Activated CD4-positive, alpha-beta memory T cell treated with anti-CD3 and anti-CD28 coated beads for 36 hours (primary cell): ENCODE results near the gene ZDHHC24. TPM values are rescaled to one million over a fixed set of nuclear protein-coding genes. Genes with fewer than 3 reads are reported as not detected.
A peak's percentile ranks its signal among the peaks of the same experiment; 100 is the strongest.

ENCODE experiments used
- CTCF ChIA-PET: fragments of 350-600 bp; sonication (Branson Sonifier 250); formaldehyde crosslinking; loops from one replicate; lab custom pipeline; 2021; ENCODE audit warnings: antibody characterized with exemption, inconsistent platforms; lab: Charles Lee
- POLR2A ChIA-PET: fragments of 350-600 bp; sonication (Branson Sonifier 250); formaldehyde crosslinking; loops from one replicate; lab custom pipeline; 2021; ENCODE audit warnings: antibody characterized with exemption; lab: Charles Lee
- DNase-seq: peaks from one replicate; pipeline ENCODE4 v3.0.0-alpha.2; 2020
- H3K27ac Mint-ChIP-seq: one replicate; pipeline ENCODE4 v1.8.0; 2021; ENCODE audit warnings: mixed read lengths
- H3K27me3 Mint-ChIP-seq: one replicate; pipeline ENCODE4 v1.8.0; 2021; ENCODE audit warnings: mixed read lengths
- H3K36me3 Mint-ChIP-seq: one replicate; pipeline ENCODE4 v1.8.0; 2021; ENCODE audit warnings: mixed read lengths
- H3K4me1 Mint-ChIP-seq: one replicate; pipeline ENCODE4 v1.8.0; 2021; ENCODE audit warnings: low read depth, mixed read lengths
- H3K4me3 Mint-ChIP-seq: one replicate; pipeline ENCODE4 v1.8.0; 2021; ENCODE audit warnings: mild to moderate bottlenecking, mixed read lengths
- H3K9me3 Mint-ChIP-seq: one replicate; pipeline ENCODE4 v1.8.0; 2021; ENCODE audit warnings: mixed read lengths
- intact Hi-C: fragments of 100-400 bp; cut with micrococcal nuclease; formaldehyde crosslinking; loops from one replicate; pipeline ENCODE4 v1.15.1; 2023
- total RNA-seq, 2 experiments: library from RNA; stranded (reverse); gene quantifications; one replicate each; pipeline ENCODE4 v1.2.3, GENCODE V29; 2021

The ZDHHC24 gene
- total RNA-seq, 2 experiments from 2014 or later = 13.5 to 14.9 TPM

DNA sequence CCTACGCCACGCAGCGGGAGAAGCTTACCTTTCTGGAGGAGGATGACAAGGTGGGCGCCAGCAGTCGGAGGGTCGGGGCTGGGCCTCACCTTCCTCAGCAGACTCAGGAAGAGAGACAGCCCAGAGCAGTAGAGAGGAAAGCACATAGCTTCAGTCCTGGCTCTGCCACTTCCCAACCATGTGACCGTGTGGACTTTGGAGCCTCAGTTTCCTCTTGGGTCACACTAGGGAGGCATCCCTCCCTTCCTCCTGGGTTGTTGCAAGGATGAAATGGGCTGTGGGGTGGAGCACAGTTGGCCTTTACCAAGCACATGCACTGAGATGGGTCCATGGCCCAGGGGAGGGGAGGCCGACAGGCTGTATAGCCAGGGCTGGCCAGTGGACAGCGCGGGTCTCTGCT, 52.7 kb downstream of the ZDHHC24 start:
- CTCF ChIA-PET = interaction anchor here (1.5 kb wide), 1 partner anchor 185 kb away, joined by 3 read pairs; no protein-coding TSS in a partner anchor
- H3K4me3 Mint-ChIP-seq = no peak overlapping the region

DNA sequence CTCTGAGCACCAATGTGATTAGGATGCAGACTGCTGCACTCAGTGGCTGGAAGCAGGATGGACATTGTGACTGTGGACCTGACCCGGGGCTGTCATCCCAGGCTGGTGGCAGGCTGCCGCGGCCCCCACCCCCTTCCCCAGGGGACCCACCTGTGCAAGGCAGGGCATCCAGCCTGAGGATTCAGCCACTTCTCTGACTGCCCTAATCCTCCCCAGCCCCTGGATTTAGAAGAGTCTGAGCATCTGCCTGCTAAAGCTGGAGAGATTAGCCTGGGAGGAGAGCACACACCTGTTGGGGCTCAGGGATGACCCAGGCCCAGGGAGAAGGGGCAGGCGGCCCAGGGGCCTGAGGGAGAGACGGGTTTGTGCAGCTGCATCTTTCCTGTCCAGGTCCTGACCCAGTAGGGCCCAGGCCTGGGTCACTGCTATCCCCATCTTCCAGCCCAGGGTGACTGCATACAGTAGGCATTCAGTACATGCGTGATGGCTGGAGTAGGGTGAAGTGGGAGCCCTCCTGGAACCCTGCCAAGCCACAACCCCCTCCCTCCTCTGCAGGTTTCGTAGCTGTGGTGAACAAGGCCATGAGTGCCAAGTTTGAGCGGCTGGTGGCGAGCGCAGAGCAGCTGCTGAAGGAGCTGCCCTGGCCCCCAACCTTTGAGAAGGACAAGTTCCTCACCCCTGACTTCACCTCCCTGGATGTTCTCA, 53.5 kb downstream of the ZDHHC24 start:
- no peak for DNase-seq
- peaks cover 24% of the 10 kb centered on the region for H3K36me3 Mint-ChIP-seq
- H3K4me1 Mint-ChIP-seq = no peaks in the 10 kb centered on the region
- CTCF ChIA-PET = interaction anchor here (1.0 to 1.5 kb wide), 4 partner anchors 16 to 186 kb away, joined by 3 to 5 read pairs (median 4); no protein-coding TSS in a partner anchor
- no peak overlapping the region for H3K4me3 Mint-ChIP-seq
- intact Hi-C loops = no loop called here
- no peak overlapping the region for H3K27ac Mint-ChIP-seq
- H3K27me3 Mint-ChIP-seq = no peaks in the 10 kb centered on the region
- H3K9me3 Mint-ChIP-seq = no peaks in the 10 kb centered on the region
- POLR2A ChIA-PET = interaction anchor here (1.5 to 1.7 kb wide), 2 partner anchors 18 to 146 kb away, joined by 4 to 5 read pairs; partner anchors contain the start of genes BBS1 and RBM4

More for the DNA sequence above, 52.7 kb downstream of the ZDHHC24 start:
- Mint-ChIP-seq H3K27ac (no peak overlapping the region), H3K4me1 (no peaks in the 10 kb centered on the region), H3K27me3 (no peaks in the 10 kb centered on the region), H3K36me3 (peaks cover 24% of the 10 kb centered on the region), H3K9me3 (no peaks in the 10 kb centered on the region)
- POLR2A ChIA-PET = interaction anchor here (1.7 kb wide), 1 partner anchor 17 kb away, joined by 5 read pairs; the partner anchor contains the start of gene BBS1
- no peak for DNase-seq
- intact Hi-C loops = no loop called here

DNA sequence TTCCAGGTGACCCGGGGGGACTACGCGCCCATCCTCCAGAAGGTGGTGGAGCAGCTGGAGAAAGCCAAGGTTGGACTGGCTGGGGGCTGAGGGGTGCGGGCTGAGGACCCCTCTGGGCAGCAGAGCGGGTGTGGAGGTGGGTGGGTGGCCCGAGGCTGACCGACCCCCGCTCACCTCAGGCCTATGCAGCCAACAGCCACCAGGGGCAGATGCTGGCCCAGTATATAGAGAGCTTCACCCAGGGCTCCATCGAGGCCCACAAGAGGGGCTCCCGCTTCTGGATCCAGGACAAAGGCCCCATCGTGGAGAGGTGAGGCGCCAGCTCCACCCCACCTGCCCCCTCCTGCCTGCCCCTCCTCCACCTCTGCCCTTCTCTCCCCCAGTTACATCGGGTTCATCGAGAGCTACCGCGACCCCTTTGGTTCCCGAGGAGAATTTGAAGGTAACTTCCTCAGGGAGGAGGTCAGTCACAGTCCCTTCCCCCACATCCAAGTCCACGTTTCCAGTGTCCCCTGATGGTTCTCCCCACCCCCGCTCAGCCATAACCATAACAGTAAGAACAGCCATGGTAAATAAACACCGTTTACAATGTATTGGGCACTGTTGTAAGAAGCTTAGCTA, 54.4 kb downstream of the ZDHHC24 start:
- ChIA-PET POLR2A (interaction anchor here (1.5 to 1.7 kb wide), 2 partner anchors 19 to 147 kb away, joined by 4 to 5 read pairs; partner anchors contain the start of genes BBS1 and RBM4), CTCF (interaction anchor here (0.8 to 1.1 kb wide), 4 partner anchors 11 to 116 kb away, joined by 3 to 5 read pairs (median 4); partner anchors contain the start of gene DPP3)
- peaks cover 23% of the 10 kb centered on the region for H3K36me3 Mint-ChIP-seq
- intact Hi-C loops = no loop called here
- H3K4me3 Mint-ChIP-seq = no peak overlapping the region
- no peak overlapping the region for H3K27ac Mint-ChIP-seq
- H3K4me1 Mint-ChIP-seq = no peaks in the 10 kb centered on the region
- H3K27me3 Mint-ChIP-seq = no peaks in the 10 kb centered on the region
- H3K9me3 Mint-ChIP-seq = no peaks in the 10 kb centered on the region
- no peak for DNase-seq

DNA sequence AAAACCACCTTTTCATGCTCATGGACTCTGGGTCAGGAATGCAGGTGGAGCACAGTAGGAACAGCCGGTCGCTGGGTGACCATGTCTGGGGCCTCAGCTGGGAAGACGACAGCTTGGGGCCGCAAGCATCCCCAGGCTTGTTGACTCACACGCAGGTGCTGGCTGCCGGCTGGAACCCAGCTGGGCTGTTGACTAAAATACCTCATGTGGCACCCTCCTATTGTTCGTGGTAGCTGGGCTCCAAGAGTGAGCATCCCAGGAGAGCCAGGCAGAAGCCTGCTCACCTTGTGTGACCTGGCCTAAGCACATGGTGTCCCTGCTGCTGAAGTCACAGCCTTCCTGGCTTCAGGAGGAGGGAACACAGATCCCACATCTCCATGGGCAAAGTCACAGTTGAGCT, 56.2 kb downstream of the ZDHHC24 start:
- DNase-seq = no peak
- intact Hi-C loops = no loop called here
- H3K36me3 Mint-ChIP-seq = peaks cover 19% of the 10 kb centered on the region
- ChIA-PET POLR2A (no interaction called here), CTCF (no interaction called here)
- no peak overlapping the region for H3K27ac Mint-ChIP-seq
- peaks cover 2% of the 10 kb centered on the region for H3K4me1 Mint-ChIP-seq
- H3K4me3 Mint-ChIP-seq = no peak overlapping the region
- no peaks in the 10 kb centered on the region for H3K27me3 Mint-ChIP-seq
- no peaks in the 10 kb centered on the region for H3K9me3 Mint-ChIP-seq

DNA sequence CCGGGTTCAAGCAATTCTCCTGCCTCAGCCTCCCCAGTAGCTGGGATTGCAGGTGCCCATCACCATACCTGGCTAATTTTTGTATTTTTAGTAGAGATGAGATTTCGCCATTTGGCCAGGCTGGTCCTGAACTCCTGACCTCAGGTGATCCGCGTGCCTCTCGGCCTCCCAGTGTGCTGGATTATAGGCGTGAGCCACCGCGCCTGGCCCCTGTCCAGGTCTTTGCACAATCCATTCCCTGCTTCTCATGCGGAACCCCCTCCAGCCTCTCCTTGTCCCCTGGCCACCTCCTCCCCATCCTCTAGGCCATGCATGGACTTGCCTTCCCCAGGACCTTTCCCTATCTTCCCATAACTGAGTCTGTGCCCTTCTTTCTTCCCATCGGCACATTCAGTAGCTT, 56.9 kb downstream of the ZDHHC24 start:
- H3K9me3 Mint-ChIP-seq = no peaks in the 10 kb centered on the region
- H3K36me3 Mint-ChIP-seq = peaks cover 19% of the 10 kb centered on the region
- H3K27ac Mint-ChIP-seq = no peak overlapping the region
- POLR2A ChIA-PET = no interaction called here
- H3K4me1 Mint-ChIP-seq = peaks cover 3% of the 10 kb centered on the region
- no peak for DNase-seq
- CTCF ChIA-PET = interaction anchor here (1.0 kb wide), 1 partner anchor 10 kb away, joined by 3 read pairs; no protein-coding TSS in a partner anchor
- no peaks in the 10 kb centered on the region for H3K27me3 Mint-ChIP-seq
- no peak overlapping the region for H3K4me3 Mint-ChIP-seq
- intact Hi-C loops = no loop called here

DNA sequence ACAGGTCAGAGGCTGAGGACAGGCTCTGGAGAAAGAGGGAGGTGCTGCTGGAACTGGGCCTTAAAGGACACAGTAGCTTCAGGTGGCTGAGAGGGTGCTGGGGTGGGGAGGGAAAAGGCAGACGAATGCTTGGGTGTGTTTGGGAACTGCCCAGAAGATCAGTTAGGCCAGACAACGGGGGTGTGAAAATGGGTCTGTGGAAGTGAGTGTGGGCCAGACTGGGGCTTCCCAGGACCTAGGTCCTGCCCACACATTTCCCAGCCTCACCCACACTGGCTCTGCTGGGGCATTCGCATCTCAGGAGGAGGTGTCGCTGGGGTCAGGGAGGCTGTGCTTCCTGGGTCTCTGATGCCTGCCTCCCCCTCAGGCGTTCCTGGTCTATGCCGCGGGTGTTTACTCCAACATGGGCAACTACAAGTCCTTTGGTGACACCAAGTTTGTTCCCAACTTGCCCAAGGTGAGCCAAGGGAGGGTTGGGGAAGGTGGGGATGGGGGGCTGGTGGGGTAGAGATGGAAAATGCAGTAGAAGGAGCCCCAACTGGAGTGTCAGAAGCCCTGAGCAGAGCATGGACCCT, 61.0 kb downstream of the ZDHHC24 start:
- ChIA-PET POLR2A (no interaction called here), CTCF (no interaction called here)
- H3K4me1 Mint-ChIP-seq = peaks cover 20% of the 10 kb centered on the region
- no peaks in the 10 kb centered on the region for H3K9me3 Mint-ChIP-seq
- H3K4me3 Mint-ChIP-seq = no peak overlapping the region
- peaks cover 17% of the 10 kb centered on the region for H3K36me3 Mint-ChIP-seq
- no peak overlapping the region for H3K27ac Mint-ChIP-seq
- no peak for DNase-seq
- no peaks in the 10 kb centered on the region for H3K27me3 Mint-ChIP-seq
- intact Hi-C loops = no loop called here

DNA sequence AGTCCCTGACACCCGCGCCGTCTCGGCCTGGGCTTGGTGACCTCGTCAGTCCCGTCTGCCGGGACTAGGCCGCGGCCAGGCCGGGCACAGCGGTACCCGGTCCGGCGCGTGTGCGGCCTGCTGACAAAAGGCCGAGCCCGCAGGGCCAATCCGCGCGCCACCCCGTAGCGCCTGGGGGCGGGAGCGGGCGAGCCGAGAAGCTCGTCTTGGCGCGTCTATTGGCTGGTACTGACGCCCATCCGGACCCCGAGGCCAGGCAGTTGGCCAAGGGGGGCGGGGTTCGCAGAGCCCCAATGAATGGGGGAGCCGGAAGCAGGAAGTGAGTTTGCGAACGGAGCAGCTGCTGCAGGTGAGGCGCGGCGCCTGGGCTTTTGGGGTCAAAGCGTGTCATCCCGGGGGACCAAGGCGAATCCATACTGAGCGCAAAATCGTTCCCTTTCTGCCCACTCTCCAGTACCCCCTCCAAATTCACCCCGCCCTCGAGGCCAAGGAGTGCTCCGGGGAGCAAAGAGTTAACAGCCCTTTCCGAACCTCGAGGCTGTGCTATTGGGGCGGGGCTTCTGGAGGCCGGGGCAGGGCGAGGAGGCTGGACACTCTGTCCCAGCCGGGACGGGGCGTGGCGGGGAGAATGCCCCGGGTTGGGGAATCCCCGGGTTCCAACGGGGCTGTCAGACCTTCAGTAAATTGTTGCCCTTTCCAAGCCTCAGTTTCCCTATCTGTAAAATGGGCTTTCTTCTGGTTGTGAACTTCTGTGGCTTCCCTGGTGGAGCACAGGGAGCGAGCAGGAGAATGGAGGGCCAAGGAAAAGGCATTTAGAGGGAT, 65.5 kb downstream of the ZDHHC24 start, which contains the start of gene DPP3:
DPP3 (plus strand) TSS at position 318 of the 822 bp plus-strand sequence. CDS start 1,767 bp downstream, outside the sequence.
- H3K27me3 Mint-ChIP-seq = no peaks in the 10 kb centered on the region
- intact Hi-C loops = loop anchor here (1.0 kb wide), 4 partner anchors 14 to 198 kb away; partner anchors contain the start of genes ACTN3, PELI3 and ZDHHC24

DNA sequence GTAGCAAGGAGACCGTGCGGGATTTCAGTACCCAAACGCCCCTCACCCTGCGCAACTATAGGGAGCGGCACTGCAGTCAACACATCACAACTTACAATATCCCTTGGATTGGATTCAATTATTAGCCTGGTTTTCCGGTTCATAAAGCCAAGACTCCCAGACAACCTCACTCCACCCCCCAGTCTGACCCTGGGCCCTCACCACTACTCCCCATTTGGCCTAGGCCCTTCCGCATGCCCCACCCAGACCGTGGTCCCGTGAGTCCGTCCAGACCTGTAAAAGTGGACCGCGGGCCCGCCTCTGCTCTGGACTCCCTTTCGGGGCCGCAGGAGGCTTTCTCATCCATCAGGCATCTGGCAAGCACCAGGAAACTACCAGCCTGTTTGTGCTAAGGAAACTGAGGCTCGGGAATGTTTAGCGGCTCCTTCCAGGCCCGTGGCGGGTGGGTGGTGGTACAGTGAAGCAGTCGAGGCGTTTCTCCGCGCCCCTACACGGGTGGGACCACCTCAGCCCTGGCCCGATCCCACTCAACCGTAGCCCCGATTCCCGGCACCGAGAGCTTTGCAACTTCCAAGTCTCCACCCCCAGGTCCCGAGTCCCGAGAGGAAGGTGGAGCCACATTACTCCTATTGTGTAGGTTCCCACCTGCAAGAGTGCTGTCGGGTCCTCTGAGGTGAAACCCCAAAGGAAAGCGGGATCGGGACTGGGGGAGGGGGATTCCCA, 66.3 kb downstream of the ZDHHC24 start:
- intact Hi-C loops = loop anchor here (1.0 kb wide), 5 partner anchors 13 to 199 kb away; partner anchors contain the start of genes ACTN3, PELI3 and ZDHHC24
- CTCF ChIA-PET = interaction anchor here (0.8 to 2.0 kb wide), 24 partner anchors 9 to 199 kb away, joined by 3 to 17 read pairs (median 4); partner anchors contain the start of genes MRPL11, PELI3 and RBM4B
- Mint-ChIP-seq H3K27ac (peak overlapping the region; percentile 87), H3K36me3 (peaks cover 9% of the 10 kb centered on the region), H3K27me3 (no peaks in the 10 kb centered on the region), H3K4me3 (peak overlapping the region; percentile 88), H3K9me3 (no peaks in the 10 kb centered on the region), H3K4me1 (peaks cover 22% of the 10 kb centered on the region)
- DNase-seq = no peak
- POLR2A ChIA-PET = interaction anchor here (0.8 to 2.0 kb wide), 12 partner anchors 10 to 362 kb away, joined by 3 to 15 read pairs (median 5); partner anchors contain the start of genes B4GAT1, CTSF, MRPL11 and PELI3

More for the DNA sequence above, 65.5 kb downstream of the ZDHHC24 start, which contains the start of gene DPP3:
- Mint-ChIP-seq H3K4me1 (peaks cover 25% of the 10 kb centered on the region), H3K36me3 (peaks cover 9% of the 10 kb centered on the region), H3K4me3 (peak within 1 kb of the TSS; percentile 88), H3K9me3 (no peaks in the 10 kb centered on the region), H3K27ac (peak within 1 kb of the TSS; percentile 87)
- peak; percentile 98 for DNase-seq
- ChIA-PET POLR2A (interaction anchor here (0.5 to 2.0 kb wide), 13 partner anchors 11 to 863 kb away, joined by 3 to 15 read pairs (median 5); partner anchors contain the start of genes B4GAT1, CTSF, MRPL11 and PELI3), CTCF (interaction anchor here (0.6 to 1.4 kb wide), 17 partner anchors 9 to 198 kb away, joined by 3 to 13 read pairs (median 3); partner anchors contain the start of genes MRPL11, PELI3 and RBM4B)

DNA sequence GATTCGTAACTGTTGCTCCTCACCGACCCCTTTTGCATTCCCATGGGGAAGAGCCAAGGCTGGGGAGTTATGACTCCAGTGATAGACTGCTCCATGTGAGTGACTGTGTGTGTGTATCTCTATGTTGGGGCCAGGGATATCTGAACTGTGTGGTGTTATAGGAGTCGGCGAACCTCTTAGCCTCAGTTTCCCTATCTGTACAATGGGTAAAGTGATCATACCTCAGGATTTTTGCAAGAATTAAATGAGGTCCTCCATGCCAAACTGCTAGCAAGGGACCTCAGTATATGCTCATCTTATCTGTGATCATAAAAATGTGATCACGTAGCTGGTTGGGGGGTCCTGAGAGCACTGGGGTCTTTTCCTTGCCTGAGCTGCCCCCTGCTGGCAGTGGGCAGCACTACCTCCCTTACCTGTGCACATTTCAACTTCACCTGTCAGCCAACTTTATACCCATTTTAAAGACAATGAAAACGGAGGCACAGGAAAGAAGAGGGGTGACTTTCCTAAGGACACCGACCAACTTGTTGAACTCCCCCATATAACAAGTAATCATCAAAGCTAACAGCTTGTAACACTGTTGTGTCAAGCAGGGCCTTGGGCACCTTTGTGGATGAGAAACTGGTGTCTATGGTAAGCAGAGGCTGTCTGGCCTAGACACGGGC, 67.0 kb downstream of the ZDHHC24 start:
- peak overlapping the region; percentile 87 for H3K27ac Mint-ChIP-seq
- peaks cover 9% of the 10 kb centered on the region for H3K36me3 Mint-ChIP-seq
- peak overlapping the region; percentile 88 for H3K4me3 Mint-ChIP-seq
- intact Hi-C loops = loop anchor here (1.0 kb wide), 1 partner anchor 40 kb away; no protein-coding TSS in a partner anchor
- peaks cover 21% of the 10 kb centered on the region for H3K4me1 Mint-ChIP-seq
- H3K27me3 Mint-ChIP-seq = no peaks in the 10 kb centered on the region
- no peaks in the 10 kb centered on the region for H3K9me3 Mint-ChIP-seq
- POLR2A ChIA-PET = interaction anchor here (0.6 to 2.0 kb wide), 2 partner anchors 40 to 67 kb away, joined by 3 to 9 read pairs; partner anchors contain the start of genes MRPL11 and ZDHHC24
- DNase-seq = peak; percentile 42
- CTCF ChIA-PET = interaction anchor here (0.8 to 2.0 kb wide), 11 partner anchors 8 to 70 kb away, joined by 3 to 17 read pairs (median 4); partner anchors contain the start of genes MRPL11 and PELI3
